Loucy (cell line): ENCODE results near the gene MRGPRX2.

Experiments used
- H2AFZ ChIP-seq: fragments of 200-600 bp; sonication (generic); 2 replicates; pipeline ENCODE4 v1.6.0; 2016; ENCODE audit warnings: antibody characterized with exemption, mild to moderate bottlenecking, low read length, moderate library complexity
- H3F3A ChIP-seq: fragments of 200-600 bp; 2 replicates; pipeline ENCODE4 v1.6.0; 2016; ENCODE audit warnings: antibody characterized with exemption, low read depth, mild to moderate bottlenecking
- H3K27me3 ChIP-seq: fragments of 200-600 bp; sonication (generic); 2 replicates; pipeline ENCODE4 v1.6.1; 2014; ENCODE audit warnings: low read length, mild to moderate bottlenecking; ENCODE audit not compliant: insufficient read depth, poor library complexity, severe bottlenecking
- H3K36me3 ChIP-seq: fragments of 200-600 bp; sonication (generic); 2 replicates; pipeline ENCODE4 v1.6.1; 2016; ENCODE audit warnings: low read length; ENCODE audit not compliant: insufficient read depth
- H3K4me1 ChIP-seq: fragments of 200-600 bp; sonication (generic); 2 replicates; pipeline ENCODE4 v1.5.1; 2014; ENCODE audit warnings: low read length, mild to moderate bottlenecking; ENCODE audit not compliant: insufficient read depth, poor library complexity, severe bottlenecking
- H3K4me2 ChIP-seq: fragments of 200-600 bp; sonication (generic); 2 replicates; pipeline ENCODE4 v1.6.0; 2014; ENCODE audit warnings: antibody characterized with exemption, low read length, low read depth, mild to moderate bottlenecking; ENCODE audit not compliant: poor library complexity, severe bottlenecking
- H3K4me3 ChIP-seq: fragments of 200-600 bp; sonication (generic); 2 replicates; pipeline ENCODE4 v1.5.1; 2014; ENCODE audit warnings: low read length, mild to moderate bottlenecking, mixed read lengths; ENCODE audit not compliant: poor library complexity, severe bottlenecking
- H3K79me2 ChIP-seq: fragments of 200-600 bp; sonication (generic); 2 replicates; pipeline ENCODE4 v1.6.1; 2014; ENCODE audit warnings: low read length; ENCODE audit not compliant: insufficient read depth
- H3K9ac ChIP-seq: fragments of 200-600 bp; sonication (generic); 2 replicates; pipeline ENCODE4 v1.6.0; 2014; ENCODE audit warnings: mild to moderate bottlenecking, low read depth, low read length, moderate library complexity; ENCODE audit not compliant: poor library complexity, severe bottlenecking
- H3K9me2 ChIP-seq: fragments of 200-600 bp; sonication (generic); replicated peaks from 2 replicates; pipeline ENCODE4 v1.6.1; 2016; ENCODE audit warnings: low read depth, low read length, mixed read lengths
- H3K9me3 ChIP-seq: fragments of 200-600 bp; sonication (generic); 2 replicates; pipeline ENCODE4 v1.6.1; 2014; ENCODE audit warnings: mild to moderate bottlenecking, antibody characterized with exemption, low read length, low read depth; ENCODE audit not compliant: insufficient read depth
- H4K20me1 ChIP-seq: fragments of 200-600 bp; sonication (generic); 2 replicates; pipeline ENCODE4 v1.6.0; 2014; ENCODE audit warnings: antibody characterized with exemption, low read length, mild to moderate bottlenecking; ENCODE audit not compliant: insufficient read depth, poor library complexity, severe bottlenecking
- CTCF ChIP-seq: fragments of 200-600 bp; sonication (generic); conservative IDR thresholded peaks from 2 replicates; pipeline ENCODE4 v1.5.1; 2014; ENCODE audit warnings: mild to moderate bottlenecking, antibody characterized with exemption, low read length
- EZH2phosphoT487 ChIP-seq: fragments of 200-600 bp; IDR thresholded peaks from 2 replicates; pipeline ENCODE4 v1.6.1; 2018; ENCODE audit warnings: antibody characterized with exemption, mild to moderate bottlenecking, moderate library complexity, borderline replicate concordance

Gene MRGPRX2

GRCh38 chr11:19060629-19061028, at the start of gene MRGPRX2:
Gene MRGPRX2 (minus strand): TSS chr11:19060717. CDS start chr11:19056402, 4,315 bp downstream.
- Histone ChIP-seq H3K36me3 (no peaks in the 10 kb centered on the region), H3K27me3 (no peaks in the 10 kb centered on the region), H3K4me1 (peaks cover 18% of the 10 kb centered on the region), H3K9me2 (no peaks in the 10 kb centered on the region), H3K4me3 (no peak within 1 kb of the TSS), H3F3A (peaks cover 5% of the 10 kb centered on the region; the same call in 1 of the 2 replicates), H3K9ac (no peak within 1 kb of the TSS), H4K20me1 (no peaks in the 10 kb centered on the region), H3K4me2 (peak within 1 kb of the TSS; percentile 44), H3K9me3 (no peaks in the 10 kb centered on the region), H2AFZ (no peak within 1 kb of the TSS), H3K79me2 (no peaks in the 10 kb centered on the region)
- no peak for TF ChIP-seq CTCF
- TF ChIP-seq EZH2phosphoT487: no peak

- H3K36me3 ChIP-seq: no peaks in the 10 kb centered on the region
- no peaks in the 10 kb centered on the region for H3K79me2 ChIP-seq
- no peak overlapping the region for H3K4me2 ChIP-seq
- peaks cover 6% of the 10 kb centered on the region; the same call in 1 of the 2 replicates for H3F3A ChIP-seq
- H3K9me3 ChIP-seq: no peaks in the 10 kb centered on the region
- no peaks in the 10 kb centered on the region for H3K9me2 ChIP-seq
- TF ChIP-seq EZH2phosphoT487: no peak
- peak; percentile 38 for TF ChIP-seq CTCF
- no peak overlapping the region for H3K9ac ChIP-seq
- H3K4me3 ChIP-seq: no peak overlapping the region
- no peaks in the 10 kb centered on the region for H4K20me1 ChIP-seq
- H3K4me1 ChIP-seq: peaks cover 12% of the 10 kb centered on the region
- H3K27me3 ChIP-seq: no peaks in the 10 kb centered on the region
- no peak overlapping the region for H2AFZ ChIP-seq
Observed at GRCh38 chr11:19110295-19110694, 49.8 kb upstream of the MRGPRX2 start.

- Histone ChIP-seq H3K36me3 (no peaks in the 10 kb centered on the region), H3K9ac (no peak overlapping the region), H3F3A (no peaks in the 10 kb centered on the region), H3K4me1 (peaks cover 12% of the 10 kb centered on the region), H3K79me2 (no peaks in the 10 kb centered on the region), H4K20me1 (no peaks in the 10 kb centered on the region), H3K4me3 (no peak overlapping the region), H3K27me3 (no peaks in the 10 kb centered on the region), H2AFZ (no peak overlapping the region), H3K4me2 (no peak overlapping the region), H3K9me3 (no peaks in the 10 kb centered on the region), H3K9me2 (no peaks in the 10 kb centered on the region)
- TF ChIP-seq EZH2phosphoT487 (no peak), CTCF (no peak)
Observed at GRCh38 chr11:19107125-19107524, 46.6 kb upstream of the MRGPRX2 start.
